Neural progenitor cell (in vitro differentiated cells): ENCODE data around the gene SPATA6. TPM values are rescaled to one million over a fixed set of nuclear protein-coding genes. Genes with fewer than 3 reads are reported as not detected.

Experiments used
- DNase-seq: peaks from one replicate; pipeline ENCODE4 v3.0.0-alpha.2; 2016; ENCODE audit warnings: low spot score
- H2AFZ ChIP-seq: fragments of 200-600 bp; sonication (generic); replicated peaks from 2 replicates; pipeline ENCODE4 v1.6.1; 2016; ENCODE audit warnings: antibody characterized with exemption
- H3F3A ChIP-seq: fragments of 200-600 bp; sonication (generic); 2 replicates; pipeline ENCODE4 v1.6.1; 2016; ENCODE audit warnings: antibody characterized with exemption, low read depth
- H3K27ac ChIP-seq: fragments of 200-600 bp; sonication (generic); 2 replicates; pipeline ENCODE4 v1.5.1; 2016; ENCODE audit warnings: mild to moderate bottlenecking
- H3K27me3 ChIP-seq: fragments of 200-600 bp; sonication (generic); 2 replicates; pipeline ENCODE4 v1.6.1; 2016; ENCODE audit warnings: mild to moderate bottlenecking, moderate library complexity
- H3K36me3 ChIP-seq: fragments of 200-600 bp; sonication (generic); 2 replicates; pipeline ENCODE4 v1.5.1; 2016
- H3K4me1 ChIP-seq: fragments of 200-600 bp; sonication (generic); 2 replicates; pipeline ENCODE4 v1.6.1; 2016; ENCODE audit warnings: mixed run types
- H3K4me2 ChIP-seq: fragments of 200-600 bp; sonication (generic); 2 replicates; pipeline ENCODE4 v1.6.1; 2016
- H3K4me3 ChIP-seq: fragments of 200-600 bp; sonication (generic); 2 replicates; pipeline ENCODE4 v1.5.1; 2016
- H3K79me2 ChIP-seq: fragments of 200-600 bp; sonication (generic); 2 replicates; pipeline ENCODE4 v1.6.1; 2016; ENCODE audit warnings: low read depth
- H3K9ac ChIP-seq: fragments of 200-600 bp; sonication (generic); 2 replicates; pipeline ENCODE4 v1.6.1; 2016
- H3K9me3 ChIP-seq: fragments of 200-600 bp; sonication (generic); 2 replicates; pipeline ENCODE4 v1.5.1; 2016; ENCODE audit warnings: low read depth
- H4K20me1 ChIP-seq: fragments of 200-600 bp; sonication (generic); 2 replicates; pipeline ENCODE4 v1.6.1; 2016; ENCODE audit warnings: low read depth
- H3K27ac Mint-ChIP-seq: 3 replicates; pipeline ENCODE4 v1.8.0; 2021; ENCODE audit warnings: mixed read lengths
- H3K27me3 Mint-ChIP-seq: 2 replicates; pipeline ENCODE4 v1.8.0; 2022; ENCODE audit warnings: low read depth, mild to moderate bottlenecking, inconsistent platforms, moderate library complexity, mixed read lengths; ENCODE audit not compliant: insufficient read depth
- H3K36me3 Mint-ChIP-seq: 3 replicates; pipeline ENCODE4 v1.8.0; 2021; ENCODE audit warnings: mixed read lengths
- H3K4me1 Mint-ChIP-seq: 3 replicates; pipeline ENCODE4 v1.8.0; 2021; ENCODE audit warnings: mixed read lengths
- H3K4me3 Mint-ChIP-seq: 3 replicates; pipeline ENCODE4 v1.8.0; 2021; ENCODE audit warnings: mild to moderate bottlenecking, moderate library complexity, mixed read lengths
- H3K9me3 Mint-ChIP-seq: 3 replicates; pipeline ENCODE4 v1.8.0; 2020; ENCODE audit warnings: mixed read lengths
- CTCF ChIP-seq: fragments of 200-600 bp; sonication (generic); IDR thresholded peaks from 2 replicates; pipeline ENCODE4 v1.5.1; 2017; ENCODE audit warnings: antibody characterized with exemption, mild to moderate bottlenecking
- EZH2 ChIP-seq: fragments of 200-600 bp; sonication (generic); IDR thresholded peaks from 2 replicates; pipeline ENCODE4 v1.6.1; 2017; ENCODE audit warnings: antibody characterized with exemption, mild to moderate bottlenecking, moderate library complexity
- EZH2phosphoT487 ChIP-seq: fragments of 200-600 bp; sonication (generic); IDR thresholded peaks from 2 replicates; pipeline ENCODE4 v1.6.1; 2017; ENCODE audit warnings: antibody characterized with exemption
- total RNA-seq: library from RNA; depleted of rRNA; stranded (reverse); fragments of >200 nt; gene quantifications from 2 replicates; pipeline ENCODE4 v1.2.3, GENCODE V29; 2015; ENCODE audit warnings: low replicate concordance

Gene SPATA6
- total RNA-seq, 1 donor from 2014 or later = 33.5 TPM

DNA sequence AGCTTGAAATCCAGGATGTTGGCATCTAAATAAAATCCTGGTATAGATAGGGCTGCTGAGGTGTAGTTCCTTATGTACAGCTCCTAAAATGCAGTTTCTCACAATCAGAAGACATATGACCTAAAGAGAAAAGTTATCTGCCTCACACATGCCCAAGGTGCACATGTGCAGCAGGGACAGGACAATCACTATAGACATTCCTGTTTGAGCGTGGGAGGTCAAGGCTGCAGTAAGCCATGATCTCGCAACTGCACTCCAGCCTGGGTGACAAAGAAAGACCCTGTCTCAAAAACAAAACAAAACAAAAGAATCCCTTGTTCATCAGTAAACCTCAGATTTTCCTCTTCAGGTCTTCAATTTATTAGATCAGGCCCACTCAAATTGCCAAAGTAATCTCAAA lies 66.1 kb downstream of the SPATA6 start:
- Histone ChIP-seq H3K4me3 (no peak overlapping the region), H3K79me2 (no peaks in the 10 kb centered on the region), H3K9ac (no peak overlapping the region), H3K27ac (no peak overlapping the region), H3K4me1 (no peaks in the 10 kb centered on the region), H3K9me3 (no peaks in the 10 kb centered on the region), H2AFZ (no peak overlapping the region), H3K27me3 (no peaks in the 10 kb centered on the region), H3K4me2 (no peak overlapping the region), H4K20me1 (no peaks in the 10 kb centered on the region), H3K36me3 (no peaks in the 10 kb centered on the region), H3F3A (no peaks in the 10 kb centered on the region)
- no peak overlapping the region for H3K4me3 Mint-ChIP-seq
- no peaks in the 10 kb centered on the region for H3K27me3 Mint-ChIP-seq
- no peak overlapping the region for H3K27ac Mint-ChIP-seq
- no peaks in the 10 kb centered on the region for H3K4me1 Mint-ChIP-seq
- DNase-seq = no peak
- peaks cover 3% of the 10 kb centered on the region for H3K9me3 Mint-ChIP-seq
- TF ChIP-seq CTCF = no peak
- no peak for TF ChIP-seq EZH2
- TF ChIP-seq EZH2phosphoT487 = no peak
- peaks cover 18% of the 10 kb centered on the region for H3K36me3 Mint-ChIP-seq

DNA sequence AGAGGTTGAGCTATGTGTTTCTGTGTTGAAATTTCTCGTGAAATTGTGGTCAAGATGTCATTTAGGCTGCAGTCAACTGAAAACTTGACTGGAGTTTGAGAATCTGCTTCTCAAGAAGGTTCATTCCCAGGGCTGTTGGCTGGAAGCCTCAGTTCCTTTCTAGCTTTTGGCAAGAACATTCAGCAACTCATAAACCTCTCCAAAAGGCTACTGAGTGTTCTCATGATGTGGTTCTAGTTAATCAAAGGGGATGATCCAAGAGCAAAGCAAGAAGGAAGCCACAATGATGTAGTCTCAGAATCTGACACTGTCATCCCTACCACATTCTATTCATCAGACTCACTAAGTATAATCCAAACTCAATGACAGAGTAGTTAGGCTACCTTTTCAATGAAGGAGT lies 66.6 kb downstream of the SPATA6 start:
- H3K36me3 Mint-ChIP-seq = peaks cover 16% of the 10 kb centered on the region
- Histone ChIP-seq H3K4me3 (no peak overlapping the region), H3K4me2 (no peak overlapping the region), H3K27ac (no peak overlapping the region), H3K79me2 (no peaks in the 10 kb centered on the region), H3K4me1 (no peaks in the 10 kb centered on the region), H3K9ac (no peak overlapping the region), H4K20me1 (no peaks in the 10 kb centered on the region), H3F3A (no peaks in the 10 kb centered on the region), H2AFZ (no peak overlapping the region), H3K9me3 (no peaks in the 10 kb centered on the region), H3K27me3 (no peaks in the 10 kb centered on the region), H3K36me3 (no peaks in the 10 kb centered on the region)
- H3K4me3 Mint-ChIP-seq = no peak overlapping the region
- DNase-seq = no peak
- H3K4me1 Mint-ChIP-seq = no peaks in the 10 kb centered on the region
- no peak overlapping the region for H3K27ac Mint-ChIP-seq
- H3K9me3 Mint-ChIP-seq = peaks cover 3% of the 10 kb centered on the region
- no peaks in the 10 kb centered on the region for H3K27me3 Mint-ChIP-seq
- TF ChIP-seq CTCF = no peak
- no peak for TF ChIP-seq EZH2phosphoT487
- no peak for TF ChIP-seq EZH2

DNA sequence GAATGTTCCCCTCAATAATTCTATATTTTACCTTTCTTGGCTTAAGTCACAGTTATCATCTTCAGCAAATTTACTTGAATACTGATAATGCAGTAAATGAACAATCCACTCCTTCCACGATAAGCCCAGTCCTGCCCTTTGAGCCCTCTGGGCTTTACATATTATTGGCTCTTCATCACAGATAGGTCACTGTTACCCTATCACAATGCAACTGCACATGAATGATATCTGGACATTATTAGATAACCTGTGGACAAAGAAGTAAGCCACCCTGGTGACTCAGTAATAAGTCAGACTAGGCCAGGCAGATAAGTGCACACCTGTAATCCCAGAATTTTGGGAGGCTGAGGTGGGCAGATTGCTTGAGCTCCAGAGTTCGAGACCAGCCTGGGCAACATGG lies 69.4 kb downstream of the SPATA6 start:
- Histone ChIP-seq H3K27me3 (no peaks in the 10 kb centered on the region), H2AFZ (no peak overlapping the region), H3K9me3 (no peaks in the 10 kb centered on the region), H3K27ac (no peak overlapping the region), H3F3A (no peaks in the 10 kb centered on the region), H3K4me2 (no peak overlapping the region), H3K4me1 (no peaks in the 10 kb centered on the region), H3K9ac (no peak overlapping the region), H3K79me2 (no peaks in the 10 kb centered on the region), H3K36me3 (no peaks in the 10 kb centered on the region), H3K4me3 (no peak overlapping the region), H4K20me1 (no peaks in the 10 kb centered on the region)
- Mint-ChIP-seq H3K4me1 (peaks cover 9% of the 10 kb centered on the region), H3K4me3 (no peak overlapping the region), H3K27ac (no peak overlapping the region), H3K36me3 (peaks cover 5% of the 10 kb centered on the region), H3K27me3 (no peaks in the 10 kb centered on the region), H3K9me3 (no peaks in the 10 kb centered on the region)
- DNase-seq = no peak
- TF ChIP-seq EZH2phosphoT487 (no peak), EZH2 (no peak), CTCF (no peak)

DNA sequence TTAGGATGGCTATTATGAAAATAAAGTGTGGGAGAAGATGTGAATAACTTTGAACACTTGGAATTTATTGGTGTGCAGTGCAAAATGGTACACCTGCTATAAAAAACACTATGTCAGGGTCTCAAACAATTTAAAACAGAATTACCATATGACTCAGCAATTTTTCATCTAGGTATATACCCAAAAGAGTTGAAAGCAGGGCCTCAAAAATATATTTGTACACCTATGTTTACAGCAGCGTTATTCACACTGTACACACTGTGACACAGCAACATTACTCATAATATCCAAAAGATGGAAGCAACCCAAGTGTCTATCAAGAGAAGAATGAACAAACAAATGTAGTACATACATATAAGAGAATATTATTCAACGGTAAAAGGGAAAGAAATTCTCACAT lies 75.8 kb downstream of the SPATA6 start:
- H3K4me1 Mint-ChIP-seq = peaks cover 9% of the 10 kb centered on the region
- H3K4me1 ChIP-seq = no peaks in the 10 kb centered on the region
- H3K4me3 ChIP-seq = no peak overlapping the region
- no peak overlapping the region for H3K4me3 Mint-ChIP-seq
- peaks cover 2% of the 10 kb centered on the region for H3K9me3 Mint-ChIP-seq
- H3K9me3 ChIP-seq = no peaks in the 10 kb centered on the region
- no peaks in the 10 kb centered on the region for H3K79me2 ChIP-seq
- no peaks in the 10 kb centered on the region for H3K27me3 Mint-ChIP-seq
- H3K27ac Mint-ChIP-seq = no peak overlapping the region
- H3K27me3 ChIP-seq = no peaks in the 10 kb centered on the region
- no peaks in the 10 kb centered on the region for H4K20me1 ChIP-seq
- H3F3A ChIP-seq = no peaks in the 10 kb centered on the region
- no peak overlapping the region for H3K27ac ChIP-seq
- H3K4me2 ChIP-seq = no peak overlapping the region
- TF ChIP-seq EZH2phosphoT487 = no peak
- TF ChIP-seq EZH2 = no peak
- no peak for TF ChIP-seq CTCF
- H2AFZ ChIP-seq = no peak overlapping the region
- H3K36me3 ChIP-seq = peaks cover 3% of the 10 kb centered on the region
- H3K9ac ChIP-seq = no peak overlapping the region
- no peak for DNase-seq
- H3K36me3 Mint-ChIP-seq = peaks cover 10% of the 10 kb centered on the region
